B cell (primary cell): Measurements from ENCODE around the gene TMC6. TPM values are rescaled to one million over a fixed set of nuclear protein-coding genes. Genes with fewer than 3 reads are reported as not detected.

Experiments used
- ATAC-seq: fragments of 200-7000 bp; cut with Tn5 transposase; one replicate; pipeline ENCODE4 v1.10.0; 2021; ENCODE audit warnings: low read depth, mild to moderate bottlenecking, moderate number of reproducible peaks, moderate library complexity
- CTCF ChIA-PET: fragments of 350-600 bp; sonication (Branson Sonifier 250); formaldehyde crosslinking; loops from one replicate; lab custom pipeline; 2021; ENCODE audit warnings: antibody characterized with exemption, inconsistent platforms; lab: Charles Lee
- POLR2A ChIA-PET: fragments of 350-600 bp; sonication (Branson Sonifier 250); formaldehyde crosslinking; loops from one replicate; lab custom pipeline; 2021; ENCODE audit warnings: antibody characterized with exemption; lab: Charles Lee
- DNase-seq: peaks from one replicate; pipeline ENCODE4 v3.0.0; 2013
- H2AFZ ChIP-seq: 2 replicates; pipeline ENCODE4 v1.6.1; 2012; ENCODE audit warnings: mild to moderate bottlenecking, low read depth, low read length; ENCODE audit not compliant: insufficient read depth, poor library complexity, severe bottlenecking
- H3K27ac ChIP-seq, 2 donors: 1 replicate in 1 of 2; 2 replicates in 1 of 2; pipeline ENCODE4 v1.5.1; 2012 to 2013; ENCODE audit warnings: low read length in 2 of 2, mild to moderate bottlenecking in 2 of 2, moderate library complexity in 1 of 2
- H3K27me3 ChIP-seq, 4 experiments: fragments of 200-600 bp in 1 of 4; sonication (generic) in 1 of 4; replicated peaks in 1 of 4; 1 replicate in 2 of 4; 2 replicates in 2 of 4; pipeline versions ENCODE4 v1.6.1 to v1.7.0; 2013 to 2016; ENCODE audit warnings: low read length in 3 of 4, mild to moderate bottlenecking in 2 of 4, mixed read lengths in 1 of 4, moderate library complexity in 1 of 4; ENCODE audit not compliant: insufficient read depth in 4 of 4, control insufficient read depth in 3 of 4; ENCODE audit errors: control extremely low read depth in 1 of 4
- H3K36me3 ChIP-seq, 2 experiments: replicated peaks in 1 of 2; 1 replicate in 1 of 2; 2 replicates in 1 of 2; pipeline versions ENCODE4 v1.6.1 to v1.7.1; 2013; ENCODE audit warnings: low read length in 1 of 2; ENCODE audit not compliant: insufficient read depth in 2 of 2, control insufficient read depth in 1 of 2; ENCODE audit errors: control extremely low read depth in 1 of 2, extremely low read depth in 1 of 2
- H3K4me1 ChIP-seq, 2 donors: fragments of 200-600 bp in 1 of 2; sonication (generic) in 1 of 2; 1 replicate in 1 of 2; 2 replicates in 1 of 2; pipeline versions ENCODE4 v1.5.1 to v1.6.1; 2013 to 2017; ENCODE audit warnings: low read length in 2 of 2; ENCODE audit not compliant: control insufficient read depth in 2 of 2, insufficient read depth in 2 of 2
- H3K4me2 ChIP-seq: replicated peaks from 2 replicates; pipeline ENCODE3; 2012; ENCODE audit warnings: mild to moderate bottlenecking, low read depth, low read length; ENCODE audit not compliant: poor library complexity, severe bottlenecking
- H3K4me3 ChIP-seq, 5 experiments: fragments of 200-600 bp in 1 of 5; sonication (generic) in 1 of 5; 1 replicate in 3 of 5; 2 replicates in 2 of 5; pipeline versions ENCODE4 v1.5.1 to v1.7.0; 2011 to 2016; ENCODE audit warnings: low read length in 4 of 5, mild to moderate bottlenecking in 4 of 5, low read depth in 2 of 5, control low read depth in 1 of 5, moderate library complexity in 1 of 5; ENCODE audit not compliant: insufficient read depth in 1 of 5; ENCODE audit errors: control extremely low read depth in 1 of 5, extremely low read depth in 1 of 5
- H3K79me2 ChIP-seq: fragments of 200-600 bp; sonication (generic); one replicate; pipeline ENCODE4 v1.6.0; 2016; ENCODE audit warnings: low read length; ENCODE audit not compliant: control insufficient read depth, insufficient read depth
- H3K9ac ChIP-seq: fragments of 200-600 bp; sonication (generic); 2 replicates; pipeline ENCODE4 v1.6.1; 2017; ENCODE audit warnings: mild to moderate bottlenecking, low read length, moderate library complexity
- H3K9me3 ChIP-seq, 3 donors: one replicate each; pipeline versions ENCODE4 v1.6.1 to v1.7.1; 2013; ENCODE audit warnings: low read length in 2 of 3; ENCODE audit not compliant: control insufficient read depth in 2 of 3, insufficient read depth in 1 of 3; ENCODE audit errors: control extremely low read depth in 1 of 3
- H4K20me1 ChIP-seq: 2 replicates; pipeline ENCODE4 v1.6.0; 2012; ENCODE audit warnings: mild to moderate bottlenecking, low read length; ENCODE audit not compliant: insufficient read depth, control insufficient read depth, poor library complexity, severe bottlenecking
- H3K27ac Mint-ChIP-seq: one replicate; pipeline ENCODE4 v1.8.0; 2021; ENCODE audit warnings: mixed read lengths
- H3K27me3 Mint-ChIP-seq: one replicate; pipeline ENCODE4 v1.8.0; 2021; ENCODE audit warnings: mixed read lengths
- H3K4me1 Mint-ChIP-seq: one replicate; pipeline ENCODE4 v1.8.0; 2021; ENCODE audit warnings: mixed read lengths
- H3K4me3 Mint-ChIP-seq: one replicate; pipeline ENCODE4 v1.8.0; 2021; ENCODE audit warnings: mixed read lengths
- H3K9me3 Mint-ChIP-seq: one replicate; pipeline ENCODE4 v1.8.0; 2022; ENCODE audit warnings: mixed read lengths; ENCODE audit not compliant: insufficient read depth
- CTCF ChIP-seq: fragments of 200-600 bp; IDR thresholded peaks from one replicate; pipeline ENCODE4 v1.8.0; 2022; ENCODE audit warnings: antibody characterized with exemption, mild to moderate bottlenecking
- EZH2 ChIP-seq: IDR thresholded peaks from 2 replicates; pipeline ENCODE4 v1.6.1; 2012; ENCODE audit warnings: borderline replicate concordance, low read depth, mild to moderate bottlenecking, moderate library complexity, low read length; ENCODE audit not compliant: insufficient read depth, poor library complexity, severe bottlenecking
- WGBS: methylation state at CpG from one replicate; pipeline ENCODE4 v1.1.5; 2013; ENCODE audit warnings: missing lambda C conversion rate; ENCODE audit not compliant: insufficient coverage; 5-methylcytosine and 5-hydroxymethylcytosine counted together
- intact Hi-C: fragments of 100-400 bp; cut with micrococcal nuclease; formaldehyde crosslinking; loops from one replicate; pipeline ENCODE4 v1.10.0; 2022
- polyA plus RNA-seq: library from polyadenylated mRNA; depleted of rRNA; stranded (reverse); fragments of >200 nt; gene quantifications from 2 replicates; pipeline ENCODE4 v1.2.3, GENCODE V29; 2012
- total RNA-seq, 2 donors: library from RNA; stranded (reverse); fragments of 120-200 nt in 1 of 2; gene quantifications; 1 replicate in 1 of 2; 2 replicates in 1 of 2; pipeline versions ENCODE4 v1.2.3 to v1.2.4, GENCODE V29; 2013 to 2022

Gene TMC6
- total and polyA plus RNA-seq, 2 donors (not counting 1 experiment from before 2014, with no cell fraction given): 374 to 891 TPM

GRCh38 chr17:78124081-78124835, 4.3 kb downstream of the TMC6 start:
- intact Hi-C loops: loop anchor here (1.0 kb wide), 2 partner anchors 8 to 52 kb away; no protein-coding TSS in a partner anchor
- Histone ChIP-seq H3K9me3 (no peaks in the 10 kb centered on the region), H3K27ac (peak overlapping the region; percentile 62 to 77), H3K27me3 (no peaks in the 10 kb centered on the region), H3K4me1 (peaks cover 73 to 79% of the 10 kb centered on the region in 2 donors), H3K36me3 (peaks cover 8 to 76% of the 10 kb centered on the region in 2 experiments), H4K20me1 (peaks cover 87% of the 10 kb centered on the region), H3K4me3 (peak overlapping the region in 3 of 5 experiments; percentile 15 to 39 (median 21)), H2AFZ (no peak overlapping the region), H3K79me2 (peaks cover 80% of the 10 kb centered on the region), H3K4me2 (peak overlapping the region; percentile 100), H3K9ac (no peak overlapping the region)
- Mint-ChIP-seq H3K9me3 (no peaks in the 10 kb centered on the region), H3K4me1 (peaks cover 76% of the 10 kb centered on the region), H3K27me3 (no peaks in the 10 kb centered on the region), H3K4me3 (peak overlapping the region; percentile 68), H3K27ac (peak overlapping the region; percentile 87)
- TF ChIP-seq EZH2 (no peak), CTCF (no peak)
- CTCF ChIA-PET: interaction anchor here (0.8 to 13.9 kb wide), 6 partner anchors 11 to 298 kb away, joined by 3 to 169 read pairs (median 4); partner anchors contain the start of gene SYNGR2
- POLR2A ChIA-PET: interaction anchor here (0.9 to 22.6 kb wide), 5 partner anchors 9 to 51 kb away, joined by 4 to 432 read pairs (median 10); partner anchors contain the start of gene SYNGR2
- ATAC-seq (peak; percentile 57), DNase-seq (peak; percentile 89)
- 2% methylated on average over 23 of the region's 30 CpGs for WGBS
